ENCODE results near the gene COMT. TPM values are rescaled to one million over a fixed set of nuclear protein-coding genes. Genes with fewer than 3 reads are reported as not detected.

COMT gene
- total and polyA plus RNA-seq, 2 experiments from 2014 or later, result 29.6 to 29.8 TPM

DNA sequence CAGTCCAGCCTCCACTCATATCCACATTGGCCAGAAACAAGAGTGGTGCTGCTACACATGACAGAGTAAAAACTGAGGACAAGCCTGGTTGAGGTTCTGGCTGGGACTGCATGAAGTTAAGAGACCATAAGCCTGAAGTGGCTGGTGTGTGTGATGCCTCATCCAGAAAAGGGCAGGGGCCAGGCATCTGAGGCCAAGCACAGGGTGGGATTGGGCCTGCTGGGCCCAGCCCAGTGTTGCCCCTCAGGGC is 49.7 kb downstream of the COMT start (continued):
- TF ChIP-seq EZH2phosphoT487 (IDR thresholded peaks at IDR 0.05; ENCODE audit: unreplicated experiment), result no peak
- TF ChIP-seq POLR2AphosphoS5 (IDR thresholded peaks at IDR 0.05; ENCODE audit: low read depth), result no peak
- TF ChIP-seq NANOG (IDR thresholded peaks at IDR 0.05; ENCODE audit: borderline replicate concordance), result no peak
- no peak for TF ChIP-seq ZNF114 (CRISPR knock-in tag; IDR thresholded peaks at IDR 0.05)
- no peak for TF ChIP-seq ZNF331 (CRISPR knock-in tag; IDR thresholded peaks at IDR 0.05; ENCODE audit: low read depth)
- no peak for TF ChIP-seq EZH2 (IDR thresholded peaks at IDR 0.05; ENCODE audit: low read depth, unreplicated experiment)
- no peak for TF ChIP-seq STAT1 (IDR thresholded peaks at IDR 0.05; ENCODE audit: unreplicated experiment)
- TF ChIP-seq, protein P1, sequence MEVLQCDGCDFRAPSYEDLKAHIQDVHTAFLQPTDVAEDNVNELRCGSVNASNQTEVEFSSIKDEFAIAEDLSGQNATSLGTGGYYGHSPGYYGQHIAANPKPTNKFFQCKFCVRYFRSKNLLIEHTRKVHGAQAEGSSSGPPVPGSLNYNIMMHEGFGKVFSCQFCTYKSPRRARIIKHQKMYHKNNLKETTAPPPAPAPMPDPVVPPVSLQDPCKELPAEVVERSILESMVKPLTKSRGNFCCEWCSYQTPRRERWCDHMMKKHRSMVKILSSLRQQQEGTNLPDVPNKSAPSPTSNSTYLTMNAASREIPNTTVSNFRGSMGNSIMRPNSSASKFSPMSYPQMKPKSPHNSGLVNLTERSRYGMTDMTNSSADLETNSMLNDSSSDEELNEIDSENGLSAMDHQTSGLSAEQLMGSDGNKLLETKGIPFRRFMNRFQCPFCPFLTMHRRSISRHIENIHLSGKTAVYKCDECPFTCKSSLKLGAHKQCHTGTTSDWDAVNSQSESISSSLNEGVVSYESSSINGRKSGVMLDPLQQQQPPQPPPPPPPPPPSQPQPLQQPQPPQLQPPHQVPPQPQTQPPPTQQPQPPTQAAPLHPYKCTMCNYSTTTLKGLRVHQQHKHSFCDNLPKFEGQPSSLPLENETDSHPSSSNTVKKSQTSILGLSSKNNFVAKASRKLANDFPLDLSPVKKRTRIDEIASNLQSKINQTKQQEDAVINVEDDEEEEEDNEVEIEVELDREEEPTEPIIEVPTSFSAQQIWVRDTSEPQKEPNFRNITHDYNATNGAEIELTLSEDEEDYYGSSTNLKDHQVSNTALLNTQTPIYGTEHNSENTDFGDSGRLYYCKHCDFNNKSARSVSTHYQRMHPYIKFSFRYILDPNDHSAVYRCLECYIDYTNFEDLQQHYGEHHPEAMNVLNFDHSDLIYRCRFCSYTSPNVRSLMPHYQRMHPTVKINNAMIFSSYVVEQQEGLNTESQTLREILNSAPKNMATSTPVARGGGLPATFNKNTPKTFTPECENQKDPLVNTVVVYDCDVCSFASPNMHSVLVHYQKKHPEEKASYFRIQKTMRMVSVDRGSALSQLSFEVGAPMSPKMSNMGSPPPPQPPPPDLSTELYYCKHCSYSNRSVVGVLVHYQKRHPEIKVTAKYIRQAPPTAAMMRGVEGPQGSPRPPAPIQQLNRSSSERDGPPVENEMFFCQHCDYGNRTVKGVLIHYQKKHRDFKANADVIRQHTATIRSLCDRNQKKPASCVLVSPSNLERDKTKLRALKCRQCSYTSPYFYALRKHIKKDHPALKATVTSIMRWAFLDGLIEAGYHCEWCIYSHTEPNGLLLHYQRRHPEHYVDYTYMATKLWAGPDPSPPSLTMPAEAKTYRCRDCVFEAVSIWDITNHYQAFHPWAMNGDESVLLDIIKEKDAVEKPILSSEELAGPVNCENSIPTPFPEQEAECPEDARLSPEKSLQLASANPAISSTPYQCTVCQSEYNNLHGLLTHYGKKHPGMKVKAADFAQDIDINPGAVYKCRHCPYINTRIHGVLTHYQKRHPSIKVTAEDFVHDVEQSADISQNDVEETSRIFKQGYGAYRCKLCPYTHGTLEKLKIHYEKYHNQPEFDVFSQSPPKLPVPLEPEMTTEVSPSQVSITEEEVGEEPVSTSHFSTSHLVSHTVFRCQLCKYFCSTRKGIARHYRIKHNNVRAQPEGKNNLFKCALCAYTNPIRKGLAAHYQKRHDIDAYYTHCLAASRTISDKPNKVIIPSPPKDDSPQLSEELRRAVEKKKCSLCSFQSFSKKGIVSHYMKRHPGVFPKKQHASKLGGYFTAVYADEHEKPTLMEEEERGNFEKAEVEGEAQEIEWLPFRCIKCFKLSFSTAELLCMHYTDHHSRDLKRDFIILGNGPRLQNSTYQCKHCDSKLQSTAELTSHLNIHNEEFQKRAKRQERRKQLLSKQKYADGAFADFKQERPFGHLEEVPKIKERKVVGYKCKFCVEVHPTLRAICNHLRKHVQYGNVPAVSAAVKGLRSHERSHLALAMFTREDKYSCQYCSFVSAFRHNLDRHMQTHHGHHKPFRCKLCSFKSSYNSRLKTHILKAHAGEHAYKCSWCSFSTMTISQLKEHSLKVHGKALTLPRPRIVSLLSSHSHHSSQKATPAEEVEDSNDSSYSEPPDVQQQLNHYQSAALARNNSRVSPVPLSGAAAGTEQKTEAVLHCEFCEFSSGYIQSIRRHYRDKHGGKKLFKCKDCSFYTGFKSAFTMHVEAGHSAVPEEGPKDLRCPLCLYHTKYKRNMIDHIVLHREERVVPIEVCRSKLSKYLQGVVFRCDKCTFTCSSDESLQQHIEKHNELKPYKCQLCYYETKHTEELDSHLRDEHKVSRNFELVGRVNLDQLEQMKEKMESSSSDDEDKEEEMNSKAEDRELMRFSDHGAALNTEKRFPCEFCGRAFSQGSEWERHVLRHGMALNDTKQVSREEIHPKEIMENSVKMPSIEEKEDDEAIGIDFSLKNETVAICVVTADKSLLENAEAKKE (CRISPR knock-in tag; IDR thresholded peaks at IDR 0.05), result no peak

GRCh38 chr22:19991645-19992451 is 50.3 kb downstream of the COMT start:
- Histone ChIP-seq H3K4me2 (no peak overlapping the region), H2AFZ (no peak overlapping the region), H3K9me2 (ENCODE audit: insufficient read depth) (no peaks in the 10 kb centered on the region), H3K4me3 (no peak overlapping the region), H3K27me3 (ENCODE audit: insufficient read depth) (no peaks in the 10 kb centered on the region), H3K36me3 (ENCODE audit: insufficient read depth) (no peaks in the 10 kb centered on the region), H4K20me1 (replicated peaks; ENCODE audit: insufficient read depth) (no peaks in the 10 kb centered on the region), H3F3A (replicated peaks; ENCODE audit: low read depth) (no peaks in the 10 kb centered on the region), H3K4me1 (ENCODE audit: insufficient read depth) (peaks cover 3% of the 10 kb centered on the region; the same call in 1 of the 2 replicates), H3K27ac (ENCODE audit: low read depth) (no peak overlapping the region), H3K79me2 (replicated peaks; ENCODE audit: insufficient read depth) (no peaks in the 10 kb centered on the region)
- Mint-ChIP-seq H3K4me3 (no peak overlapping the region), H3K27ac (no peak overlapping the region), H3K9me3 (no peaks in the 10 kb centered on the region), H3K4me1 (no peaks in the 10 kb centered on the region; the same call in 1 of the 3 replicates), H3K27me3 (ENCODE audit: insufficient read depth, low read depth, poor library complexity) (peaks cover 5% of the 10 kb centered on the region), H3K36me3 (ENCODE audit: low read depth) (no peaks in the 10 kb centered on the region)
- no peak for ATAC-seq
- DNase-seq (ENCODE audit: low spot score), result no peak
- TF ChIP-seq CREB1 (CRISPR knock-in tag; IDR thresholded peaks at IDR 0.05; ENCODE audit: low read depth), result no peak
- no peak for TF ChIP-seq CTCF (conservative IDR thresholded peaks at IDR 0.05; ENCODE audit: low read depth in 2 of 2)
- no peak for TF ChIP-seq REST (IDR thresholded peaks at IDR 0.05; ENCODE audit: unreplicated experiment)
- TF ChIP-seq NANOG (IDR thresholded peaks at IDR 0.05; ENCODE audit: borderline replicate concordance), result no peak

Measured in GM23338 (cell line).